Peyer's patch (tissue), 4 donors: ENCODE measurements around the gene SCFD1.

Experiments used
- POLR2A ChIP-seq, 2 donors: fragments of 450-650 bp; IDR thresholded peaks; one replicate each; pipeline ENCODE4 v1.5.1; 2017; ENCODE audit warnings: antibody characterized with exemption in 2 of 2, mild to moderate bottlenecking in 2 of 2, moderate library complexity in 2 of 2
- TF ChIP-seq, protein P1 (sequence below), 6 experiments: fragments of 450-650 bp in 4 of 6; fragments of 200-600 bp in 2 of 6; sonication (generic) in 1 of 6; IDR thresholded peaks; one replicate each; pipeline ENCODE4 v1.5.1; 2017 to 2019; ENCODE audit warnings: antibody characterized with exemption in 6 of 6, mild to moderate bottlenecking in 3 of 6, moderate library complexity in 1 of 6

- TF ChIP-seq, protein P1, sequence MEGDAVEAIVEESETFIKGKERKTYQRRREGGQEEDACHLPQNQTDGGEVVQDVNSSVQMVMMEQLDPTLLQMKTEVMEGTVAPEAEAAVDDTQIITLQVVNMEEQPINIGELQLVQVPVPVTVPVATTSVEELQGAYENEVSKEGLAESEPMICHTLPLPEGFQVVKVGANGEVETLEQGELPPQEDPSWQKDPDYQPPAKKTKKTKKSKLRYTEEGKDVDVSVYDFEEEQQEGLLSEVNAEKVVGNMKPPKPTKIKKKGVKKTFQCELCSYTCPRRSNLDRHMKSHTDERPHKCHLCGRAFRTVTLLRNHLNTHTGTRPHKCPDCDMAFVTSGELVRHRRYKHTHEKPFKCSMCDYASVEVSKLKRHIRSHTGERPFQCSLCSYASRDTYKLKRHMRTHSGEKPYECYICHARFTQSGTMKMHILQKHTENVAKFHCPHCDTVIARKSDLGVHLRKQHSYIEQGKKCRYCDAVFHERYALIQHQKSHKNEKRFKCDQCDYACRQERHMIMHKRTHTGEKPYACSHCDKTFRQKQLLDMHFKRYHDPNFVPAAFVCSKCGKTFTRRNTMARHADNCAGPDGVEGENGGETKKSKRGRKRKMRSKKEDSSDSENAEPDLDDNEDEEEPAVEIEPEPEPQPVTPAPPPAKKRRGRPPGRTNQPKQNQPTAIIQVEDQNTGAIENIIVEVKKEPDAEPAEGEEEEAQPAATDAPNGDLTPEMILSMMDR (IDR thresholded peaks at IDR 0.05), result no peak
- no peak for TF ChIP-seq POLR2A (IDR thresholded peaks at IDR 0.05)
These were observed 10.6 kb downstream of the SCFD1 start for GRCh38 chr14:30632730-30633129.
